Ascending aorta (tissue), 2 donors: ENCODE results near the gene POLD2. TPM values are rescaled to one million over a fixed set of nuclear protein-coding genes. Genes with fewer than 3 reads are reported as not detected.

Source experiments
- DNase-seq, 2 donors: peaks; one replicate each; pipeline ENCODE4 v3.0.0-alpha.2; 2019; ENCODE audit warnings: low spot score in 2 of 2
- H3K27ac ChIP-seq, 2 donors: fragments of 200-600 bp; sonication (generic); one replicate each; pipeline ENCODE4 v1.5.1; 2016 to 2017; ENCODE audit warnings: mild to moderate bottlenecking in 1 of 2
- H3K27me3 ChIP-seq: fragments of 200-600 bp; sonication (generic); one replicate; pipeline ENCODE4 v1.5.1; 2017
- H3K36me3 ChIP-seq, 2 donors: fragments of 200-600 bp; sonication (generic); one replicate each; pipeline ENCODE4 v1.5.1; 2016
- H3K4me1 ChIP-seq, 2 donors: fragments of 200-600 bp; sonication (generic); one replicate each; pipeline ENCODE4 v1.5.1; 2016 to 2017; ENCODE audit warnings: mild to moderate bottlenecking in 1 of 2
- H3K4me3 ChIP-seq, 2 donors: fragments of 200-600 bp; sonication (generic); one replicate each; pipeline ENCODE4 v1.5.1; 2016 to 2017; ENCODE audit warnings: mild to moderate bottlenecking in 1 of 2
- H3K9me3 ChIP-seq, 2 donors: fragments of 200-600 bp; sonication (generic); one replicate each; pipeline ENCODE4 v1.5.1; 2016
- intact Hi-C: fragments of 100-400 bp; cut with DNase I; formaldehyde crosslinking; loops from one replicate; pipeline ENCODE4 v1.15.1; 2023
- total RNA-seq: library from RNA; depleted of rRNA; stranded (reverse); fragments of >200 nt; gene quantifications from one replicate; pipeline ENCODE4 v1.1.0, GENCODE V29; 2016
- TF ChIP-seq, protein P1 (sequence below), 3 experiments: fragments of 200-600 bp in 2 of 3; fragments of 450-650 bp in 1 of 3; sonication (generic) in 2 of 3; IDR thresholded peaks; one replicate each; pipeline ENCODE4 v1.5.1; 2016 to 2019; ENCODE audit warnings: antibody characterized with exemption in 3 of 3, mild to moderate bottlenecking in 1 of 3, moderate library complexity in 1 of 3

The POLD2 gene
- total RNA-seq, 1 donor from 2014 or later: 97.0 TPM

- intact Hi-C loops: no loop called here
- H3K36me3 ChIP-seq: peaks cover 84 to 94% of the 10 kb centered on the region in 2 donors
- H3K4me1 ChIP-seq: peaks cover 24 to 42% of the 10 kb centered on the region in 2 donors
- peak overlapping the region; percentile 1 to 100 for H3K27ac ChIP-seq
- no peak overlapping the region for H3K4me3 ChIP-seq
- no peaks in the 10 kb centered on the region for H3K9me3 ChIP-seq
- H3K27me3 ChIP-seq: no peaks in the 10 kb centered on the region
- DNase-seq: no peak
- TF ChIP-seq, protein P1, sequence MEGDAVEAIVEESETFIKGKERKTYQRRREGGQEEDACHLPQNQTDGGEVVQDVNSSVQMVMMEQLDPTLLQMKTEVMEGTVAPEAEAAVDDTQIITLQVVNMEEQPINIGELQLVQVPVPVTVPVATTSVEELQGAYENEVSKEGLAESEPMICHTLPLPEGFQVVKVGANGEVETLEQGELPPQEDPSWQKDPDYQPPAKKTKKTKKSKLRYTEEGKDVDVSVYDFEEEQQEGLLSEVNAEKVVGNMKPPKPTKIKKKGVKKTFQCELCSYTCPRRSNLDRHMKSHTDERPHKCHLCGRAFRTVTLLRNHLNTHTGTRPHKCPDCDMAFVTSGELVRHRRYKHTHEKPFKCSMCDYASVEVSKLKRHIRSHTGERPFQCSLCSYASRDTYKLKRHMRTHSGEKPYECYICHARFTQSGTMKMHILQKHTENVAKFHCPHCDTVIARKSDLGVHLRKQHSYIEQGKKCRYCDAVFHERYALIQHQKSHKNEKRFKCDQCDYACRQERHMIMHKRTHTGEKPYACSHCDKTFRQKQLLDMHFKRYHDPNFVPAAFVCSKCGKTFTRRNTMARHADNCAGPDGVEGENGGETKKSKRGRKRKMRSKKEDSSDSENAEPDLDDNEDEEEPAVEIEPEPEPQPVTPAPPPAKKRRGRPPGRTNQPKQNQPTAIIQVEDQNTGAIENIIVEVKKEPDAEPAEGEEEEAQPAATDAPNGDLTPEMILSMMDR (IDR thresholded peaks at IDR 0.05): no peak
Observed at GRCh38 chr7:44111761-44112160, 11.6 kb downstream of the POLD2 start.

DNA sequence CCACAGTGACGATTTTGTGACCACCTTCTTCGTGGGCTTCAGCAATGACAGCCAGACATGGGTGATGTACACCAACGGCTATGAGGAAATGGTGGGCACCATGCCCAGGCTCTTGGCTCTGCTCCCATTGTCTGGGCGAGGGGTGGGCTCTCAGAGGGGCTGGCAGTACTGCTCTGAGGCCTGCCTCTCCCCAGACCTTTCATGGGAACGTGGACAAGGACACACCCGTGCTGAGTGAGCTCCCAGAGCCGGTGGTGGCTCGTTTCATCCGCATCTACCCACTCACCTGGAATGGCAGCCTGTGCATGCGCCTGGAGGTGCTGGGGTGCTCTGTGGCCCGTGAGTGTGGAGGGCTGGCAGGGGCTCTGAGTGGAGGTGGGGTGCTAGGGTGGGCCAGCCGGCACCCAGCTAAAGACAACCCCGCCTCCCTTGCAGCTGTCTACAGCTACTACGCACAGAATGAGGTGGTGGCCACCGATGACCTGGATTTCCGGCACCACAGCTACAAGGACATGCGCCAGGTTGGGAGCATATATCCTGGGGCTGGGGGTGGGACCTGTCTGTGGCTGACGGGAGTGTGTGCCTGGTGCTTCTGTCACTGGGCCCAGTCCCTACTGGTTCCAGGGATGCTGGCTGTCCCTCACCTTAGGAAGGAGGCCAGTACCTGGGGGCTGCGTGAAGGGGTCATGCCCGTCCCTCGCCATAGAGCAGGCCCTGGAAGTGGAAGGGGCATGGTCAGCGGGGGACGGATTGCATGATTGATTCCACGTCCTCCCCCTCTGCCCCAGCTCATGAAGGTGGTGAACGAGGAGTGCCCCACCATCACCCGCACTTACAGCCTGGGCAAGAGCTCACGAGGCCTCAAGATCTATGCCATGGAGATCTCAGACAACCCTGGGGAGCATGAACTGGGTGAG lies 12.4 kb downstream of the POLD2 start:
- no peak for DNase-seq
- TF ChIP-seq, protein P1 (IDR thresholded peaks at IDR 0.05): no peak
- H3K27ac ChIP-seq: peak overlapping the region; percentile 99 to 100
- peaks cover 31 to 50% of the 10 kb centered on the region in 2 donors for H3K4me1 ChIP-seq
- H3K27me3 ChIP-seq: no peaks in the 10 kb centered on the region
- intact Hi-C loops: no loop called here
- H3K9me3 ChIP-seq: no peaks in the 10 kb centered on the region
- peaks cover 82 to 98% of the 10 kb centered on the region in 2 donors for H3K36me3 ChIP-seq
- no peak overlapping the region for H3K4me3 ChIP-seq

GRCh38 chr7:44109991-44110390 lies 13.4 kb downstream of the POLD2 start:
- Histone ChIP-seq H3K9me3 (no peaks in the 10 kb centered on the region), H3K27ac (peak overlapping the region; percentile 99 to 100), H3K4me3 (peak overlapping the region in 1 of 2 donors; percentile 6), H3K4me1 (peaks cover 32 to 53% of the 10 kb centered on the region in 2 donors), H3K36me3 (peaks cover 82 to 91% of the 10 kb centered on the region in 2 donors), H3K27me3 (no peaks in the 10 kb centered on the region)
- no peak for DNase-seq
- TF ChIP-seq, protein P1 (IDR thresholded peaks at IDR 0.05): no peak
- intact Hi-C loops: no loop called here

DNA sequence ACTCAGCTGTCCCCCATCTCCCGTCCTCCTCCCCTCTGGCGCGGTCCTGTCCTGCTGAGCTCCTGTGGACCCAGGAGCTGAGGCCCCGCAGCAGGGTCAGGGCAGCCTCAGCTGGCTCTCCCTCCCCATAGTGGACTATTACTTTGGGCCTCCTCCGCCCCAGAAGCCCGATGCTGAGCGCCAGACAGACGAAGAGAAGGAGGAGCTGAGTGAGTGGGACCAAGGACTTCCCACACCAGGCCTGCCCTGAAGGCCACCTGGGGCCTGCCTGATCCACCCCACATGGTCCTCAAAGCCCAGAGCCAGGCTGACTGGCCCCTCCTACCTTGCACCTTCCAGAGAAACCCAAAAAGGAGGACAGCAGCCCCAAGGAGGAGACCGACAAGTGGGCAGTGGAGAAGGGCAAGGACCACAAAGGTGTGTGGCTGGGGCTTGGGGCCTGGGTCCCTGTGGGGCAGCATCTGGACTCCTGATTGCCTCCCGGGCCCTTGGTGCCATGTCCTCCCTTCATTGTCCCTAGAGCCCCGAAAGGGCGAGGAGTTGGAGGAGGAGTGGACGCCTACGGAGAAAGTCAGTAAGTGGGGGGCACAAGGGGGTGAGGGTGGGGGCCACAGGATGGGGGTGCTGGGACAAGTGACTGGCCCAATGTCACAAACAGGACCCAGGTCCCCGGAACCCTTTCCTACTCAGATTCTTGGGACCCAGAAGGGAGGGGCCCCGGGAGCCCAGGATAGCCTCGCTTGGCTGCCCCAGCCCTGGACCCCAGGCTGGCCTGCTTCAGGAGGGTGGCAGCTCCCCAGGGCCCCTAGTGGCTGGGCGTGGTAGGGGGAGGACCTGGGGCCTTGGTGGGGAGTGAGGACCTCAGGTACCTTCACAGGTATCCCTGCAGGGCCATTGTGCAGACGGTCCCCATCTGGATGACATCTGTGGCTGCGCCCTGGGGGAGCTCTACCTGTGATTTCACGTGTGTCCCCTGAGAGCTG lies 14.3 kb downstream of the POLD2 start:
- H3K9me3 ChIP-seq: no peaks in the 10 kb centered on the region
- intact Hi-C loops: no loop called here
- peak overlapping the region; percentile 99 to 100 for H3K27ac ChIP-seq
- no peaks in the 10 kb centered on the region for H3K27me3 ChIP-seq
- peaks cover 36 to 53% of the 10 kb centered on the region in 2 donors for H3K4me1 ChIP-seq
- H3K4me3 ChIP-seq: peak overlapping the region in 1 of 2 donors; percentile 88
- peaks cover 72 to 82% of the 10 kb centered on the region in 2 donors for H3K36me3 ChIP-seq
- TF ChIP-seq, protein P1 (IDR thresholded peaks at IDR 0.05): peak in 1 of 3 experiments; percentile 10
- DNase-seq: no peak

GRCh38 chr7:44107961-44108767 lies 15.2 kb downstream of the POLD2 start:
- H3K4me1 ChIP-seq: peaks cover 43 to 57% of the 10 kb centered on the region in 2 donors
- peaks cover 64 to 73% of the 10 kb centered on the region in 2 donors for H3K36me3 ChIP-seq
- intact Hi-C loops: no loop called here
- H3K9me3 ChIP-seq: no peaks in the 10 kb centered on the region
- peak overlapping the region; percentile 63 to 88 for H3K4me3 ChIP-seq
- TF ChIP-seq, protein P1 (IDR thresholded peaks at IDR 0.05): no peak
- H3K27ac ChIP-seq: peak overlapping the region; percentile 99 to 100
- DNase-seq: no peak
- no peaks in the 10 kb centered on the region for H3K27me3 ChIP-seq
